Measurements from ENCODE around the gene SLC5A8. TPM values are rescaled to one million over a fixed set of nuclear protein-coding genes. Genes with fewer than 3 reads are reported as not detected.

Gene SLC5A8
- total and polyA plus RNA-seq, 9 of the 15 experiments (the other 6 are each of a cell fraction or from before 2014, with no cell fraction given): not detected

DNA sequence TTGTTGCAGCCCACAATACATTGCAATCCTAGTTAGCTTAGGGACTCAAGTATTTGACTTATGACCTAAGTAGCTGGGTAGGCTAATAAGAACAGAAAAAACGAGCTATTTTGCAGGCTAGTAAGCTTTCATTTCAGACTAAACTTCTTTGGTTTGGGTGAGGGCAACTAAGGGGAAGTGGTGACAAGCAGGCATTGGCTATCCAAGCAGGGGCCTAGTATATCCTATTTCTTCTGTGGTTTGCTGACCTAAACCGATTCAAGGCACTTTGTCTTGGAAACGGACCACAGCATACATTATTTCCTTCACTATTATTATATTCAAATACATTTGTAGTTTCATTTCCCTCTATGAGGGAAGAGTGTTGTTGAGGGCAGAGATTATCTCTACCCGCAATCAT lies 21.6 kb upstream of the SLC5A8 start (continued):
- no peak for TF ChIP-seq SMARCC2 (IDR thresholded peaks at IDR 0.05; ENCODE audit: low read depth)
- no peak for TF ChIP-seq MAZ (CRISPR knock-in tag; conservative IDR thresholded peaks at IDR 0.05 in 1 of 2, IDR thresholded peaks at IDR 0.05 in 1 of 2)

DNA sequence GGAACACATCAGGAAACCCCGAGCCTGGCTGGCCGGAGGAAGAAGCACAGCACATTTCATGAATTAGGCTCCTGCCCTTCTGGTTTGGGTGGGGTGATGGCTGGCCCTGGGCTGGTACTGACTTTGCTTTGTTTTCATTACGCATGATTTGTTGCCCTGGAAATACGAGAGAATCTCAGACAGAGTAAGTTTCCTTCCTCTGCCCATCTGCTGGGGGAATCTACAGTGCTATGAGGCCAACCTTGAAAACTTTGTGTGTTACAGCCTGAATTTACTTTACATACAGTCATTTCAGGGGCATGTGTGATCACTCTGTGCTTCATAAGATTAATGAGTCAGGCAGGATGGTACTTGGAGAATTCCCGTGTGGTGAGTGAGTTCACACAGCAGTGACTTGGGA lies 20.5 kb upstream of the SLC5A8 start:
- H3K4me1 ChIP-seq (replicated peaks in 1 of 2; ENCODE audit: control insufficient read depth in 2 of 2, insufficient read depth in 2 of 2, low read length in 2 of 2): no peaks in the 10 kb centered on the region
- H4K20me1 ChIP-seq (replicated peaks; ENCODE audit: control insufficient read depth, insufficient read depth, low read length): no peaks in the 10 kb centered on the region
- H3K27ac ChIP-seq (ENCODE audit: extremely low read depth, low read depth, low read length): no peak overlapping the region
- no peak overlapping the region for H3K9ac ChIP-seq (ENCODE audit: insufficient read depth in 1 of 2, low read depth in 2 of 2, low read length in 2 of 2)
- no peaks in the 10 kb centered on the region for H3K9me3 ChIP-seq (replicated peaks; ENCODE audit: control insufficient read depth, insufficient read depth, low read depth, low read length)
- no peaks in the 10 kb centered on the region for H3K9me1 ChIP-seq (ENCODE audit: control insufficient read depth, insufficient read depth, low read length)
- ATAC-seq (no peak), DNase-seq (ENCODE audit: extremely low read depth in 1 of 4, low spot score in 3 of 4) (no peak), FAIRE-seq (no peak)
- intact Hi-C loops (cut with micrococcal nuclease) (no loop called here), in situ Hi-C loops (cut with MboI) (no loop called here)
- H3K27me3 ChIP-seq (ENCODE audit: control insufficient read depth in 2 of 2, insufficient read depth in 2 of 2, low read length in 2 of 2): peaks cover 0 to 11% of the 10 kb centered on the region in 2 experiments; a peak in 2 of 5 replicates
- 6% methylated on average over 5 of the region's 5 CpGs for WGBS (ENCODE audit: insufficient coverage, low coverage, missing lambda C conversion rate)
- no peak overlapping the region for H3K4me3 ChIP-seq
- POLR2A ChIA-PET: interaction anchor here (0.7 kb wide), 1 partner anchor 201 kb away, joined by 3 read pairs; no protein-coding TSS in a partner anchor
- CTCF ChIA-PET (ENCODE audit: low intra/inter-chr PET ratio): no interaction called here
- no peak overlapping the region for H2AFZ ChIP-seq (ENCODE audit: low read depth, low read length)
- no peak overlapping the region for H3K4me2 ChIP-seq (ENCODE audit: insufficient read depth, low read length)
- no TSS peak for BruUV-seq (replicated peaks)
- H3K79me2 ChIP-seq (ENCODE audit: control insufficient read depth, insufficient read depth, low read length): no peaks in the 10 kb centered on the region
- H3K36me3 ChIP-seq (ENCODE audit: control insufficient read depth, insufficient read depth, low read length): no peaks in the 10 kb centered on the region
- no peak for TF ChIP-seq E2F3 (CRISPR knock-in tag; IDR thresholded peaks at IDR 0.05)
- no peak for TF ChIP-seq RBFOX2 (IDR thresholded peaks at IDR 0.05; ENCODE audit: low read depth, low read length)
- no peak for TF ChIP-seq NFIX (CRISPR knock-in tag; IDR thresholded peaks at IDR 0.05; ENCODE audit: low read depth)
- TF ChIP-seq BRD9 (IDR thresholded peaks at IDR 0.05; ENCODE audit: low read depth, partially characterized antibody): no peak
- no peak for TF ChIP-seq ZNF79 (CRISPR knock-in tag; IDR thresholded peaks at IDR 0.05; ENCODE audit: low read depth)
- TF ChIP-seq TAL1 (IDR thresholded peaks at IDR 0.05): no peak
- TF ChIP-seq, protein P1, sequence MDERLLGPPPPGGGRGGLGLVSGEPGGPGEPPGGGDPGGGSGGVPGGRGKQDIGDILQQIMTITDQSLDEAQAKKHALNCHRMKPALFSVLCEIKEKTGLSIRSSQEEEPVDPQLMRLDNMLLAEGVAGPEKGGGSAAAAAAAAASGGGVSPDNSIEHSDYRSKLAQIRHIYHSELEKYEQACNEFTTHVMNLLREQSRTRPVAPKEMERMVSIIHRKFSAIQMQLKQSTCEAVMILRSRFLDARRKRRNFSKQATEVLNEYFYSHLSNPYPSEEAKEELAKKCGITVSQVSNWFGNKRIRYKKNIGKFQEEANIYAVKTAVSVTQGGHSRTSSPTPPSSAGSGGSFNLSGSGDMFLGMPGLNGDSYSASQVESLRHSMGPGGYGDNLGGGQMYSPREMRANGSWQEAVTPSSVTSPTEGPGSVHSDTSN (CRISPR knock-in tag; IDR thresholded peaks at IDR 0.05; ENCODE audit: low read depth): no peak
- TF ChIP-seq, protein P1 (tag; conservative IDR thresholded peaks at IDR 0.05; ENCODE audit: low read depth): no peak
- TF ChIP-seq ILK (tag; IDR thresholded peaks at IDR 0.05; ENCODE audit: borderline replicate concordance, low read depth): no peak
- no peak for TF ChIP-seq CBX2 (IDR thresholded peaks at IDR 0.05; ENCODE audit: insufficient read depth, low read length, poor library complexity, severe bottlenecking)
- TF ChIP-seq KDM5B (IDR thresholded peaks at IDR 0.05; ENCODE audit: insufficient replicate concordance, low read depth, low read length): no peak
- TF ChIP-seq HSF4 (CRISPR knock-in tag; IDR thresholded peaks at IDR 0.05; ENCODE audit: borderline replicate concordance): no peak
- no peak for TF ChIP-seq ZNF347 (CRISPR knock-in tag; IDR thresholded peaks at IDR 0.05; ENCODE audit: low read depth)
- TF ChIP-seq ZSCAN29 (IDR thresholded peaks at IDR 0.05): no peak
- no peak for TF ChIP-seq C11orf30 (IDR thresholded peaks at IDR 0.05; ENCODE audit: low read depth)
- TF ChIP-seq, protein P2, sequence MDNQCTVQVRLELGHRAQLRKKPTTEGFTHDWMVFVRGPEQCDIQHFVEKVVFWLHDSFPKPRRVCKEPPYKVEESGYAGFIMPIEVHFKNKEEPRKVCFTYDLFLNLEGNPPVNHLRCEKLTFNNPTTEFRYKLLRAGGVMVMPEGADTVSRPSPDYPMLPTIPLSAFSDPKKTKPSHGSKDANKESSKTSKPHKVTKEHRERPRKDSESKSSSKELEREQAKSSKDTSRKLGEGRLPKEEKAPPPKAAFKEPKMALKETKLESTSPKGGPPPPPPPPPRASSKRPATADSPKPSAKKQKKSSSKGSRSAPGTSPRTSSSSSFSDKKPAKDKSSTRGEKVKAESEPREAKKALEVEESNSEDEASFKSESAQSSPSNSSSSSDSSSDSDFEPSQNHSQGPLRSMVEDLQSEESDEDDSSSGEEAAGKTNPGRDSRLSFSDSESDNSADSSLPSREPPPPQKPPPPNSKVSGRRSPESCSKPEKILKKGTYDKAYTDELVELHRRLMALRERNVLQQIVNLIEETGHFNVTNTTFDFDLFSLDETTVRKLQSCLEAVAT (IDR thresholded peaks at IDR 0.05): no peak
